Dermis blood vessel endothelial cell (primary cell): ENCODE measurements around the gene WNT3. TPM values are rescaled to one million over a fixed set of nuclear protein-coding genes. Genes with fewer than 3 reads are reported as not detected.
A peak's percentile ranks its signal among the peaks of the same experiment; 100 is the strongest.
"Not testable (repeated sequence)": the region's sequence is repeated elsewhere in the genome, so short reads cannot be mapped to it uniquely, and the experiment has no call there.

Source experiments
- DNase-seq: peaks from one replicate; pipeline ENCODE4 v3.0.0; 2010
- total RNA-seq: library from RNA; depleted of rRNA; stranded (reverse); fragments of >200 nt; gene quantifications from 2 replicates; pipeline ENCODE4 v1.2.3, GENCODE V29; 2014

The WNT3 gene
- total RNA-seq, 1 donor from 2014 or later = 0.85 TPM

DNA sequence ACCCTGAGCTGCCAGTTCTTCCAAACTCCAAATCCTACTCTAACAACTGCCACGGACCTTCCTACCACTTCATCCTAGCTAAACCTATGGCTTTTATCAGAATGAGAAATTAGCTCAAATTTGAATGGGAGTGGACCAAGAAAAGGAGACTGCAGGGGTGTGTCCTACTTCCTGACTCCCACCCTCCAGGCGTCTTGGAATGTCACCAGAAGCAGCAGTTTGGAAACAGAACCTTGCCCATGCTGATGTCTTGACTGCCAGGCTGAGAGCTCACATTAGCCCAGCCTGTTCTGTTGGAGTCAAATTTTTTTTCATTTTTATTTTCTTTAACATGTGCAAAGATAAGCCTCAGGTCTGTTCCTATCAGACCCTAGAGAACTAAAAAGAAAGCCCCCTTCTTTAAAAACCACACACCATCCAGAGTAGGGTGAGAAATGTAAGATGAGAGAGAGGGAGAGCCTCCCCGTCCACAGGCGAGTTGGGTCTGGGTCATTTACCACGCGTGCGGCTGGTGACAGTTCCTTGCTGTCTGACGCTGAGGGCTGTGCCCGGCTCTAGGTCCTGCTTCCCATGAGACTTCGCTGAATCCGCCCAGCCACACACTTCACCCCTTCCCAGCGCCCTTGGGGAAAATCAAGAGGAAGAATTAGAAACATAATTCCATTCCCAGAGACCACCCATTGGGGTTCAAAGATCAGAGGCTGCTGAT lies 54.3 kb downstream of the WNT3 start:
- no peak for DNase-seq

DNA sequence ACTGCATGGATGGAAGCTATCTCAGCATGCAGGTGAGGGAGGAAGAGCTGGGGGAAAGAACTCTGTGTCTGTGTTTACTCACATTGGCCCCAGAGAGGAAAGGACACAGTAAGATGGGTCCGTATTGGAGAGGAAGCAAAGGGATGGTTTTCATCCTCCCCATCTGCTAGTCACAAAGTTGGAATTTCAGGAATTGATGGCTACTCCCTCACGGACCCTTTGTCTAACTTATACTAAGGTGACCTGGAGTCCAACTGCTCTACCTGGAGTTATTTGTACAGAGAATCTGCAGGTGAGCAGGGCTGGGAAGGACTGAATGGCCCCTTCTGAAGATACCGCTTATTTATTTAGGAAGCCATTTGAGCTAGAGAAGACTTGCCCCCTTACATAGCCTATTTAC lies 55.1 kb downstream of the WNT3 start:
- DNase-seq = no peak

DNA sequence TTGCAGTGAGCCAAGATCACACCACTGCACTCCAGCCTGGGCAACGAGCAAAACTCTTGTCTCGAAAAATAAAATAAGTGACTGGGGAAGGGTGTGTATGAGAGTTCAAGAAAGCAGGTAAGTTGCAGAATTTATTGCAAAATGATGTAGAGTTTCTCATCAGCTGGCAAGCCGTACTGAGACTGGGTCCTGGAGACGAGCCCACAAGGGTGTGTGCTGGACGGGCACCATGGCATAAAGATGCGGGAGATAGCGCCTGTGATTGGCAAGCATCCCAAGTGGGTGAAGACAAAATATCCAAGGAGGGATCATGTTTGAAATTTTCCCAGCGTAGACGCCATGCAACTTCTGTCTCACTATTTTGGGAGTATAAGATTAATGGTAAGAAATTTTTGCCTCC lies 59.4 kb downstream of the WNT3 start:
- DNase-seq = no peak

DNA sequence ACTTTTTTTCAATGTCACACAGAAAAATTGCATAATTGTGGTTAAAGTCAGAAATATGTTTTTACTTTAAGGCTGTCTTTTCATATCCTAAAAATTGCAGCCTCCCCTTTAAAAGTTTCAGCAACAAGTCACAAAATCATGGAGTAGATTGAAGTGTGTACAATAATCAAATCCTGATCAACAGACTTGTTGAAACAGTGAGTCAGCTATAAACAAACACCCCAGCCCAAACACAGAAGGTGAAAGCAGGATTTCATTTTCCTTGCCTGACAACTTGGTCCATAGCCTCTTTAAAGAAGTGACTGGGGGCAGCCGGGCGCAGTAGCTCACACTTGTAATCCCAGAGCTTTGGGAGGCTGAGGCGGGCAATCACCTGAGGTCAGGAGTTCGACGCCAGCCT lies 59.9 kb downstream of the WNT3 start:
- no peak for DNase-seq

DNA sequence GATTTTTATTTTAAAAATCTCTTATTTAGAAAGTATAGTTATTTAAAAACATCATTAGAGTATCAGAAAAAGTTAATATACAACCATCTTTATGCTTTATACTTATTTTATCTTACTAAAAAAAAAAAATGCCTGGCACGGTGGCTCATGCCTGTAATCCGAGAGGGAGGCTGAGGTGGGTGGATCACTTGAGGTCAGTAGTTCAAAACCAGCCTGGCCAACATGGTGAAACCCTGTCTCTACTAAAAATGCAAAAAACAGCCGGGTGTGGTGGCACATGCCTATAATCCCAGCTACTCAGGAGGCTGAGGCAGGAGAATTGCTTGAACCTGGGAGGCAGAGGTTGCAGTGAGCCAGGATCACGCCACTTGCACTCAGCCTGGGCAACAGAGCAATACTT lies 60.9 kb downstream of the WNT3 start:
- not testable (repeated sequence) for DNase-seq

DNA sequence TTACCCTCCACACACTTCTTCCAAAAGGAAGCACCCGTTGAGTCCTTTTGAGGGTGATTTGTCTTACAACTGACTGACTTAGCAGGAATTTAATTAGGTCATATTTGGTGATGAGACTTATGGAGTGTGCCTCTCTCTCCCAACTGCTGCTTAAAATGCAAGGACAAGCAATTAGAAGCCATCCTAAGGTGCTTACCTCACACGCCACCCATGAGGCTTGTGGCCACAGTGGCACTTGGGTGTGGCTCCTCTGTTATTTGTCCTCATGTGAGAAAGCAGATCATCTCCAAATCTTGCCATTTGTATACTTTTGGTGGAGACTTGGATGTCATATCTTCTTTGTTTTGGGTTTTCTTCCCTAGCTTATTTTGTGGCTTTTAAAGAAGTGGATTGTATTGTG lies 61.6 kb downstream of the WNT3 start:
- DNase-seq = no peak

DNA sequence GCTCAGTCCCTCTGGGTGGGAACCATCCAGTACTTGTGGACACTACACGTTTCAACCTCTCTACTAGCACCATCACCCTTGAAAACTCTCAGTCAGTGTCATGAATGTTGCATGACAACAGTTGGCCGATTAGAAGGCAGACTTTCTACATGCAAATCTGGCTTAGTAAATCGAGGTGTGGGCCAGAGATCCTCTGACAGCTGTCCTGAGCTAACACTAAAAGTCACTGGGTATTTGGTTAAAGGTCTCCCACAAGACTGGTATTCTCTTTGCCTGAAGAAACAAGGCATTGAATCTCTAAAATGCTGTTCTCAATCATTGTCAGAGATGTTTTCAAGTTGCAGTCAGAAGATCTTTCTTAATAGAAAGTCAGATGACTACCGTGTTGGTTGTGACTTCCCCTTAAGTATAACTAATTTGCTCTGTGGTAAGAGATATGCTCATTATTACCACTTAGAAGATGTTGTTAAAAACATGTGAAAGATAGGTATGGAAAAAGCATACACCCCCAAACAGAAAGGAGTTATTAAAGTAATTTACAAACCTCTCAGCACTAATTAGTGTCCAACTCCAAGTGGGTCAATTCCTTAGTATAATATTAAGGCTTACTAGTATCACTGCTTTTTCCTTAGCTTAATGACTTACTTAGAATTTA lies 62.3 kb downstream of the WNT3 start:
- DNase-seq = no peak

DNA sequence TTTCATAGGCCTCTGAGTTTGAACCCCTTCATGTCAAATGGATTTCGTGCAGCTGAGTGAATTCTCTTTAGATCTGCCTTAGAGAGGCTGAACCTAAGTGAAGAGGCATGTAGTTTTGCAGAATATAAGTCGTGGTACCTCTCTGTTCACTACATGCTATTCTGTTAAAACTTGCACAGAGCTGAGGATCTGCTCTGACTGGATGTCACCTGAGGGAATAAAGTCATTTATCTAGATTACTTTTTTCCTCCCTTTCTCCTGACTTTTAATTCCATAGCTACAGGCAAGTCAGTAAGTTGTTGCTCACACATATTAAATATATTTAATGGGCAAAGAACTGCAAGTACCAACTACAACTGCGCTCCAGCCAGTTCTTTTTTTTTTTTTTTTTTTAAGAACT lies 64.7 kb downstream of the WNT3 start:
- DNase-seq = no peak

DNA sequence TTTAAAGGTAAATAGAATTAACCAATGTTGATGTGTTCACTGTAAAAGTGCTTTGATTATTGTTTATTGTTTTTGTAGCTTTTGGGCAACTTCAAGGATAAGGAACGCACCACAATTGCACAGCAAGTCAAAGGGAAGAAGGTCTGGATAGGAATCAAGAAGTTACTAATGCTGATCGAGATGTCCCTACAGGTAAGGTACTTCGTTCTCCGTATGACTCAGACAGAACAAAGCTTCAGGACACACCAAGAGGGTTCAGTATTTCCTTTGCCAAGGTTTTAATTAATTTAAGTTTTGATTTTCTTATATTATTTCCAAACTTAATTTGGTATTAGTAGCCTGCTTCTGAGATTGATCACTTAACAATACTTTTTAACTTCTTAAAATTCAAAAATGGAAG lies 67.1 kb downstream of the WNT3 start:
- no peak for DNase-seq

DNA sequence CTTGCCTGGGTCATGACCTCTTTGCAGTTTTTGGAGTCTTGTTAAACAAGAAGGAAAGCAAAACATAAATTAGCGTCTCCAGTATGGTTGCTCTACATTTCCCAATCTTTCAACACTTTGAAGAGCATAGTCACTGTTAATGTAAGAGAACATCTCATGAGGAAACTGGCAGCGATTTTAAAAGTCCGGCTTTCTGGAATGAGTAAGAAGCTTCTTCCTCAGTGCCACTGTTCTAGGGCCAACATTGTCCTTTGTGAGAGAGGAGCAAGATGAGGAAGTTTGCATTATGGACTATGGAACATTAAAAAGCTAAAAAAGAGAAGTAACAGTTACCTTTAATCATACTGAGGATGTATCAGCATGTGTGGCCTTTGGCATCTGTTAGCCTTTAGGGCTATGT lies 73.1 kb downstream of the WNT3 start:
- peak; percentile 25 for DNase-seq

DNA sequence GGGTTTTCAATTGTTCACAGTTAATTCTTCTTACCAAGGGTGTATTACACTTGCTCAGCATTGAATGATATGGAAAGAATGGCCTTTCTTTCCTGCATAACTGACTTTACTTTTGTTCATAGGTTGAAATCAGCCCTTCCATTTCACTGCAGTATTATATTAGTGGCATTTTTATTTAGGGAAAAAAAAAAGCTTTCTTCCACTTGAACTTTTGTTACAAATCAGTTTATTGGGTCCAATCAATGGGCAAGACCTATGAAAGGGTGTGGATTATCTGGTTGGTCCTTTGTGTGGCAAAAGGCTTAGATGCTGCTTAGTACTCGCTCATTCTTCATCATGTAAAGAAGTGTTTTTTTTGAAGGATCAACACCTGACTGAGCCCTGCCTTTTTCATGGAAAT lies 74.1 kb downstream of the WNT3 start:
- no peak for DNase-seq

DNA sequence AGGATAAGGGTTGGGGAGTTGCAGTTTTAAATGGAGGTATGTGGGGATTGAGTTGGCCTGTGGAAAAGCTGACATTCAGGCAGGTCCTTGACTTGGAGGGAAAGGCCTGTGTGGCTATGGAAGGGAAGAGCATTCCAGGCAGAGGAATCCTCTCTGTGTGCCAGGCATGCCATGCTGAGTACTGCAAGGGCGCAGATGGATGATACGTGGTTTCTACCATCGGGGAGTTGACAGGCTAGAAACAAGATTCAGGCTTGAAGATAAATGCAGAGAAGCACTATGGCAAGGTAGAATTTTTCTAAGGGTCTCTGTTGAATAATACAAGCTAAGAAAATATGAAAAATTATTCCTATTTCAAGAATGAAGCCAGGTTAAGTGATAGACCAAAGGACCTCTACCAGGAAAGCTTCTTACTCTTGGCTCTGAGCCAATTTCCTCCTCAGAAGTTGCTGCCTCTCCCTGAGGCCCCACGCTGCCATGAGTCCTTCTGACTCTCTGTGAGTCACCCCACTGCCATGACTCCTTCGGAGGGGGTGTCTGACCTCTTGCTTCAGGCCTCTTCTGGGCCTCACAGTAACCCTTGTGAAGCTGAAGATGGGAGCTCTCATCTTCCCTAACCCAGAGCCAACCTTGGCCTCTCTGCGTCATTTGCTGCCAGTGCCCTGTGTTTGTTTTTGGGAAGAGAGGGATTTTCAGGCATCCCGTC lies 75.8 kb downstream of the WNT3 start:
- DNase-seq = peak; percentile 78

DNA sequence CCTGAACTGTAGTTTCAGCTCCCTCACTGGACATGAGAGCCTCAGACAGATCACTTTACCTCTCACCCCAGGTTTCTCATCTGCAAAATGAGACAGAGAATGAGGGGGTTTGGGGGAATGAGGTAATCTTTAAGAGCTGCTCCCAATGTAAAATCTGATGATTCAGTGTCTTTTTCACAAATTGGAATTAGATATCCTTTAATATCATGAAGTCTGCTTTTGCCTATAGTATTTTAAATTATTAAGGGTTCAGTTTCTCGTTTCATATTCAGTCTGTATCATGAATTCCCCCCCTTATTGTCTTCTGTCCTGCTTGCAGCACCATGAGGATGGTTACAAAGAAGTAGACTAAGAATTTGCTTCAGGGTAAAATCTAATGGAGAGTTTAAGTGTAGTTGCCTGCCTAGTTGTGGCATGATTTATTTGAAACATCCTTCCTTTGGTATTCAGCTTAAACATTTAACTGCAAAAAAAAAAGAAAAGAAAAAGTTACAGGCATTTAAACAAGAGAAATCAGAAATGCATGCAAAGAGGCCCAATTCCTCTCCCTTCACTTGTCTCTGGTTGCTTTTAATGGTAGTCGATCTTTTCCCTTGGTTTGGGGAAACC lies 77.3 kb downstream of the WNT3 start:
- no peak for DNase-seq

DNA sequence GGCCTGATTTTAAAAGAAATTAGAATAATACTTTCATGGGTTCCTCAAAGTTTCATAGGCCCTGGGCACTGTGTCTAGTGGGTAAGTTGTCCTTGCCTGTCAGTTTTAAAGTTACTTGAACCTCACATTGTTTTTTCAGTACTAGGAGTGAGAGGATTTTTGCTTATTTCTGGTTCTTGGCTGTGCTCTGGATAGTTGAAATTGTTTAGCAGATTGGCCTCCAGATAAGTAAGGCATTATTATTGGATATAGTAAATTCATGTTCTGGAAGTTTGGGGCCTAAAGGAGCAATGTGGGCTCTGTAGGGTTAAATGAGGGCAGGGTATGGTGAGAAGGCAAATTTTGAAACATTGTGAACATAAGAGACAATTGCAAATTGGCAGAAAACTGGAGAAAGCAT lies 78.5 kb downstream of the WNT3 start:
- no peak for DNase-seq

DNA sequence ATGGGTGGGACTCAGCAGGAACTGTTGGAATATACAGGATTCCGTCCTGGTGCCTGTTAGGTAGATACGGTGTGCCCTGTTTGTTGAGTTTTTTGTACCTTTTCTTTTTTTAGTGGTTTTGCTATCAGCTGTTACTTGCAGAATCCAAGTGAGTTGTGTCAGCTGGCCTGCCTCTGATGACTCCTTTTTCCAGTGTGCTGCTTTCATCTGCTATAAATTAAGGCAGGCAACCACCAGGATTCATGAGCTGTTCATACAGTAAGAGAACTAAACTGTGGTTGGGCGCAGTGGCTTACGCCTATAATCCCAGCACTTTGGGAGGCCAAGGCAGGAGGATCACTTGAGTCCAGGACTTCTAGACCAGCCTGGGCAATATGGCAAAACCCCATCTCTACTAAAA lies 79.9 kb downstream of the WNT3 start:
- no peak for DNase-seq

DNA sequence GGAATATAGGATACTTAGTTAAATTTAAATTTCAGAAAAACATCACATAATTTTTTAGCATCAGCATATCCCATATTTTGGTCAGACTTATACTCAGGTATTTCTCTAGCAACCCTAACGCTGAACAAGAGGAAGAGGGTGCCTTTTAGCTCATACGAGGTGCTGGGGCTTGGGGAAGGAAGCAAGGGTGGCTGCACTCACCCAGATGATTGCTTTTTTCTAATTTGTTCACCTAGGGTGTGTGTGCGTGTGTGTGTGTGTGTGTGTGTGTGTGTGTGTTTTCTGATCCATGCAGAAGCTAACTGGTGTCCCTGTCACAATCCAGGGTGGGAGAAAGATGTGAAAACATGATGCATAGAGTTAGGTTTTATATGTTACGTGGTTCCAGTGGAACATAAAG lies 81.2 kb downstream of the WNT3 start:
- DNase-seq = no peak

DNA sequence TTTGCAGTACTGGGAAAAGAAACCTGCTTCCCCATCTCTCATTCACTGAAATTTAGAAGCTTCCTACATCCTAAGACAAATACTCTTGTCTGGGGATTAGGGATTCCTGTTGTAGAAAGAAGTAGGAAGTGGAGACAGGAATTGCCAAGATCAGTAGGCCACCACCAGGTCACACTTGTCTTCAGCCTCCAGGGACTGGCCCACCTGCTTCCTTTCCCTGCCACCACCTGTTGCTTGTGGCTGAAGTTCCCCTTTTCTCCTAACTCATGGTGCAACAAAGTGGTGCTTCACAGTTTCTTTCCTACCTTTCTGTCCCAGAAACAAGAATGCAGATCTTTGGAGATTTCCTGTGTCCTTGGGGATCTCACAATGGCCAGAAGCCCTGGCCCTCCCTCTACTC lies 82.4 kb downstream of the WNT3 start:
- DNase-seq = peak; percentile 13

DNA sequence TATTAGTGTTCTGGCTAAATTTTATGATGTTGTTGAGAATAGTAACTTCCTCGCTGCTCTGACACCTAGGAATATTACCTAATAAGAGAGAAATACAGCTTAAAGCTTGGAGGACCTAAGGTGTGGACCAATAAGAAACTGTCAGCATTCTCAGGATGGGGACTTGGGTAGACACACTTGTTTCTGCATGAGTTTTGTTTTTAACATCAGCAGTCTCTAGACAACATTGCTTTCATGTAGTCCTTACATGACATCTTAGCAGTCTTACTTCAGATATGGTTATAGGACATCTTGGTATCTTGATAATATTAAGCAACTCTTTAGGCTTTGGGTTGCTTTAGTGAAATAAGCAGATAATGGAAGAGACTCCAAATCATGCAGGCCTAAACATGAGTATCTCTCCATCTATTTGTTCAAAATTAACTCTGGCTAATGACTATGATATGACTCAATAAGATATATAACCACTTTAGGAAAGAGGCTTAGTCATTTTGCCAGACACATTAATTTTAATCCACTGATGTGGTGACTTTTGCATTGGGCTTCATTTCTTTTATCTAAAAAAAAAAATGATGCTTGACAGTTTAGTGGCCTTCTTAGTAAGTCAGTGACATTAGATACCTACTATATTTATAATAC lies 84.5 kb downstream of the WNT3 start:
- no peak for DNase-seq

DNA sequence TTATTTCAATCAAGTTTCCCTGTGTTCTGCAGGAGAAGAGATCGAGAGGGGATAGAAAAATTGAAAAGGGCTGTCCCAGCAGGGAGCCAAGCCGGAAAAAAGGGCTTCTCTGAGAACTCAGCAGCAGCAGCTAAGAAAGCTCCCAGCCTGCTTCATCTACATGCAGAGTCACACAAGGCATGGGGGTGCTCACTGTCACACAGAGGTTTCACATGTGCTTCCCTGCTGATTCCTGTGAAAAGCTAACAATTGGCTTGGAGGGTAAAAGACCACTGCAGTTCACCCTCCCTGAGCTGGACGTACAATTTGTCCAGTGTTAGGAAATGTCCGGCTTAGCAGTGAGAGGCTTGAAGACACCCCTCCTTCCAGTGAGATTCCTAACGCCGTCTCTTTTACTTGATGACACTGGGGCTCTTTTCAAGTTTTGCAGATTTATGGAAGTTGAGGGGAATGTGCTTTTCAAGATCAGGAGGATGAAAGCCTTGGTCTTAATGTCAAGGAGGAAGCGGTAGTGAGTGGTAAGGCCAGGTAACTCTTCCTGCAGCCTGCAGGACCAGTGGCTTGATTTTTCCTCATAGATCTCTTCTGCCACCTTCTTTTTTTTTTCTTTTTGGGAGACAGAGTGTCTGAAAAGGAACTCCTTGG lies 85.6 kb downstream of the WNT3 start:
- DNase-seq = no peak

DNA sequence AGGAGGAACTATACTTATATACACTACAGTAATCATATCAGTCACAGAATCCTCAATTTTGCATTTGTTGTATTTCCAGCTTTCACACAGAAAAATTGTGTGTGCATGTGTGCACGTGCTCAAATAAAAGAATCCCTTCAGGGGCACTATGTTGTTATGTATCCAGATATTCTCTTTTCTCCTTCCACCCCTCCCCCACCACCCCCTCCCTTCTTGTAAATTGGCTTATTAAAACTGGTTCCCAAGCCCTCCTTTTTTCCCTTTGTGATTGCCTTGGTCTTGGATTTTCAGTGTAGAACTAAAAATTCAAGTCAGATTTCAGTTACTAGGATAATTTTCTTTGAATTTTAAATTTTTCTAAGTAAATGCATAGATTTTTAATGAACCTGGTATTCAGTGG lies 86.3 kb downstream of the WNT3 start:
- DNase-seq = no peak

DNA sequence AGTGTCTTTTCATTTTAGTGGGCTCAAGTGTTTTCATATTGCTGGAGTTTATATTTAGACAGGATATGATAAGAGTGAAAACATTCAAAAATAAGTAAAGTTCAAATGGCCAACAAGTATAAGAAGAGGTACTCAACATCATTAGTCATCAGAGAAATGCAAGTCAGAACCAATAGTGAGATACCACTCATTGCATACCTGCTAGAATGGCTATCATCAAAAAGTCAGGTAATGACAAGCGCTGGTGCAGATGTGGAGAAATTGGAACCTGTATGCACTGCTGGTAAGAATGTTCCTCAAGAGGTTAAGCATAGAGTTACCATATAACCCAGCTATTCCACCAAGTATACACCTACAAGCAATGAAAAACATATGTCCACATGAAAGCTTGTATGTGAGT lies 87.8 kb downstream of the WNT3 start:
- no peak for DNase-seq

DNA sequence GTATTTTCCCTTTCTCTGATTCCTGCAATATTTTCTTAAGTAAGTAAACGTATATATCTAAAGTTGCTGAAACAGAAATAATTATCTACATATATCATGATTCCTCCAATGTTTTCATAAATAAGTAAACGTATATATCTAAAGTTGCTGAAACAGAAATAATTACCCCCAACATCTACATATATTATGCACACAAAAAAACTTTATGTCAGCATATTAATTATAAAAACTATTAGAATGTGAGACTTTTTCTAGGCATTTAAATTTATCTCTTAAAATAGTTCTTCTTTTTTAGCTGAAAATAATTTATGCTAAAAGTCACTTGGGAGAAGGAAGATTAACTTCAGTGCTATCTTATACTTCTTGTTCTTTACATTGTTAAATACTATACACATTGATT lies 88.5 kb downstream of the WNT3 start:
- no peak for DNase-seq
